Progenitor cell of endocrine pancreas (in vitro differentiated cells): ENCODE data around the gene HECTD4. TPM values are rescaled to one million over a fixed set of nuclear protein-coding genes. Genes with fewer than 3 reads are reported as not detected.

ENCODE experiments used
- DNase-seq: peaks from one replicate; pipeline ENCODE4 v3.0.0; 2021; ENCODE audit warnings: low spot score; ENCODE audit not compliant: unreplicated experiment
- H3K27ac Mint-ChIP-seq: 2 replicates; pipeline ENCODE4 v1.8.0; 2021; ENCODE audit warnings: mild to moderate bottlenecking, moderate library complexity, mixed read lengths
- H3K27me3 Mint-ChIP-seq: 2 replicates; pipeline ENCODE4 v1.8.0; 2021; ENCODE audit warnings: mixed read lengths
- H3K36me3 Mint-ChIP-seq: 2 replicates; pipeline ENCODE4 v1.8.0; 2022; ENCODE audit warnings: mixed read lengths; ENCODE audit not compliant: insufficient read depth
- H3K4me1 Mint-ChIP-seq: 2 replicates; pipeline ENCODE4 v1.8.0; 2021; ENCODE audit warnings: low read depth, mixed read lengths
- H3K4me3 Mint-ChIP-seq: 2 replicates; pipeline ENCODE4 v1.8.0; 2021; ENCODE audit warnings: low read depth, mild to moderate bottlenecking, moderate library complexity, mixed read lengths
- H3K9me3 Mint-ChIP-seq: 2 replicates; pipeline ENCODE4 v1.8.0; 2021; ENCODE audit warnings: low read depth, mixed read lengths
- total RNA-seq: library from RNA; stranded (reverse); gene quantifications from 2 replicates; pipeline ENCODE4 v1.2.1, GENCODE V29; 2021
- TF ChIP-seq, protein P1 (sequence below): fragments of 200-600 bp; sonication (generic); IDR thresholded peaks from one replicate; pipeline ENCODE4 v1.5.0; 2021; ENCODE audit warnings: antibody characterized with exemption, mild to moderate bottlenecking; ENCODE audit not compliant: unreplicated experiment

HECTD4 gene
- total RNA-seq, 1 donor from 2014 or later: 86.7 TPM

DNA sequence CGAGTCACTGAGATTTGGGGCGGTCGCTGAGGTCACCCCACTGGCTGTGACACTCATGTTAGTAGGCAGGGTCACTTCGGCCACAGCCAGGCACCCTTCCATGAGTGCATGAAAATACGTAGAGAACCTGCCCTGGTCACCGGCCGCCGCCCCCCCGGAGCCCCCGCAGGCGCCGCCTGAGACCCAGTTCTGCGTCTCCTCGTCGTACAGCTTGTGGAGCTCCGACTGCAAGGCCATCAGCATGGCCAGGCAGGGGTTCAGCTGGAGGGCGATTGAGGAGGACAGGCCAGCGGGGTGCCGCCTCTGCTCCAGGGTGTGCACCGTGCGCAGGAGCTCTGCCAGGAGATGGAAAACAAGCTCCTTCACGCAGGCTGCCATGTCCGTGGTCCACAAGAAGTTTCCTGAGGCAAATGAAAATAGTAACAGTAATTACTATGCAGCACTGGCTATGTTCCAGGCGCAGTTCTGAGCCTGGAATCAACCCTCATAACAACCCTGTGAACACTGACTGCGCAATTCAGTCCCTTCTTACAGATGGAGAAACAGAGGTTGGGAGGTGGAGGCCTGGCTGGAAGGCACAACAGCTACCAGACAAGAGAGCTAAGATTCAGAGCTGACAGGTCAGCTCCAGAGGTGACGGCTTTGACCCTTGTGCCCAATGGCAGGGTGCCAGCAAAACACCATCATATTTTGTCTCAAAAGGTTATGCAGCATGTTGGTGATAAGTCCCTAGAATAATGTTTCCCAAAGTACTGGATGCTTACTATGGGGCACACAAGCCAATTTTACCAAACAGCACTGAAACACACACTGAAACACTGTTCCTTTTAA is 196.9 kb downstream of the HECTD4 start:
- no peaks in the 10 kb centered on the region for H3K27me3 Mint-ChIP-seq
- no peak overlapping the region for H3K4me3 Mint-ChIP-seq
- peaks cover 16% of the 10 kb centered on the region for H3K36me3 Mint-ChIP-seq
- DNase-seq: no peak
- TF ChIP-seq, protein P1, sequence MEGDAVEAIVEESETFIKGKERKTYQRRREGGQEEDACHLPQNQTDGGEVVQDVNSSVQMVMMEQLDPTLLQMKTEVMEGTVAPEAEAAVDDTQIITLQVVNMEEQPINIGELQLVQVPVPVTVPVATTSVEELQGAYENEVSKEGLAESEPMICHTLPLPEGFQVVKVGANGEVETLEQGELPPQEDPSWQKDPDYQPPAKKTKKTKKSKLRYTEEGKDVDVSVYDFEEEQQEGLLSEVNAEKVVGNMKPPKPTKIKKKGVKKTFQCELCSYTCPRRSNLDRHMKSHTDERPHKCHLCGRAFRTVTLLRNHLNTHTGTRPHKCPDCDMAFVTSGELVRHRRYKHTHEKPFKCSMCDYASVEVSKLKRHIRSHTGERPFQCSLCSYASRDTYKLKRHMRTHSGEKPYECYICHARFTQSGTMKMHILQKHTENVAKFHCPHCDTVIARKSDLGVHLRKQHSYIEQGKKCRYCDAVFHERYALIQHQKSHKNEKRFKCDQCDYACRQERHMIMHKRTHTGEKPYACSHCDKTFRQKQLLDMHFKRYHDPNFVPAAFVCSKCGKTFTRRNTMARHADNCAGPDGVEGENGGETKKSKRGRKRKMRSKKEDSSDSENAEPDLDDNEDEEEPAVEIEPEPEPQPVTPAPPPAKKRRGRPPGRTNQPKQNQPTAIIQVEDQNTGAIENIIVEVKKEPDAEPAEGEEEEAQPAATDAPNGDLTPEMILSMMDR: no peak
- H3K4me1 Mint-ChIP-seq: no peaks in the 10 kb centered on the region
- no peaks in the 10 kb centered on the region for H3K9me3 Mint-ChIP-seq
- H3K27ac Mint-ChIP-seq: no peak overlapping the region

DNA sequence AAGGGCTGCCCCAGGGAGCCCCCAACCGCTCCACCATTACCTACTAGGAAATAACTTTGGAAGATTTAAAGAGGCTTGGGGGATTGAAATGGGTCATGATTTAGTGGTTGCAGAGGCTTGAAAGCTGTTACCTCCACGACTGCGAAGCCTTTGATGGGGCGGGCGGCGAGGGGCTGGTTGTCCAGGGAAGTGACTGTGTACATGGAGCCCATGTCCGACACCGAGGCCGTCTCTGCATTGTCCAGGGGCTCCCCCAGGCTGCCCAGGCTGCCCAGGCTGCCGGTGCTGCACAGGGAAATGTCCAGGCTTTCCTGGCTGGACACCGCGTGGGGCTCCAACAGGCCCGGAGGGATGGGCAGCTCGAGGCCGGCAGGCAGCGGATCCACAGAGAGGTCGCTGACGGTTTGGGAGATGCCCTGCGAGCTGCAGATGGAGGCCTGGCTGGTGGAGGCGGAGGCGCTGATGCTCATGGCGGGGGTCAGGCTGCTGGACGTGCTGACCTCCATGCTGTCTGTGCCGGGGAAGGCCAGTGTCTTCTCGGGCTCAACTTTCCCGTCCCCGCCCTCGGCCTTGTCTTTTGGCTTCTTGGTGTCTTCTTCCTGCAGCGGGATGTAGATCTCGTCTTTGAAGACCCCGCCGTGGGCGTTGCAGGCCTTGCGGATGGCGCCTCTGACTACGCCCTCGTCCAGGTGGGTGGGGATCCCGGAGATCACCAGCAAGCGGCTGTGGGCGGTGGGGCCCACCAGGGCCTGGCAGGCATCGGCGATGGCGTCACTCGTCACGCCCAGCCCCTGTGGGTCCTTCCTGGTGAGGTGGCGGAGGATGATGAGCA is 198.0 kb downstream of the HECTD4 start:
- H3K27me3 Mint-ChIP-seq: no peaks in the 10 kb centered on the region
- no peak overlapping the region for H3K27ac Mint-ChIP-seq
- H3K9me3 Mint-ChIP-seq: no peaks in the 10 kb centered on the region
- H3K4me1 Mint-ChIP-seq: no peaks in the 10 kb centered on the region
- no peak for DNase-seq
- peaks cover 11% of the 10 kb centered on the region for H3K36me3 Mint-ChIP-seq
- TF ChIP-seq, protein P1: no peak
- H3K4me3 Mint-ChIP-seq: no peak overlapping the region

DNA sequence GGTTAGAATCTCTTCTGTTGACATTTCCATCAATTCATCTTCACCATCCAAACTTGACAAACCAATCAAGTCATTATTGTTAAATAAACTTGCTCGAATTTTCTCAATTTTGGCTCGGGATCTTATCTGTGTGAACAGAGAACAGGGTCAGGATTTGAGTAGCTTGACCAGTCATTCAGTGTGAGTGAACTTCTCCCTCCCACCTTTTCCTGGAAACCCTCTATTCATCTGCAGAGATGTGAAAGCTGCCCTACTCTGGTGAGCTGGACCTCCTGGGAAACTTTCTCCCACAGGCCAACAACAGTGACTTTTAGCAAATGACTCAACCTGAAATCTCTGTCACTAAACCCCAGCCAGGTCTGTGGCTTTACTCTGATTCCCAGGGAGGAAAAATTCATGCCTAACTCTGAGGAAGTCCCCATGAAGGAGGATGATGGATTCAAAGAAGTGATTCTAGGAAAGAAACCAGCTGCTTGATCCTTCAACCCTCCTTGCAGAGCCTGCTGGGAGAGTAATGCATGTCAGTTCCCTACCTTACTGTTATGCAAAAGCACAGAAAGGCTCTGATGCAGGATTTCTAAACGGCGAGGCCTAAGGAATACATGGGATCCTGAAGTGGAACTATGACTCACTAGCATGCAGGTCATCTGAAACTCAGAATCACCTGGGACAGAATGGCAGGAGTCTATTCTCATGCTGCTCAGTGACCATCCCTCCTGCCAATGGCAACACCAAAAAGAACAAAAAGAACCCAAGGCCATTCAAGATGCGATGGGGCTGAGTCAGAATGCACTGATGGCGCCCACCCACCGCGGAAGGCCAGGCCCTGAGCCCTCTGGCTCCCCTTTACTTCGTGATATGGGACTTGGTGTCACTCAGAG is 198.8 kb downstream of the HECTD4 start:
- peaks cover 11% of the 10 kb centered on the region for H3K36me3 Mint-ChIP-seq
- no peaks in the 10 kb centered on the region for H3K4me1 Mint-ChIP-seq
- no peaks in the 10 kb centered on the region for H3K9me3 Mint-ChIP-seq
- H3K27me3 Mint-ChIP-seq: no peaks in the 10 kb centered on the region
- DNase-seq: no peak
- H3K27ac Mint-ChIP-seq: no peak overlapping the region
- TF ChIP-seq, protein P1: no peak
- no peak overlapping the region for H3K4me3 Mint-ChIP-seq

DNA sequence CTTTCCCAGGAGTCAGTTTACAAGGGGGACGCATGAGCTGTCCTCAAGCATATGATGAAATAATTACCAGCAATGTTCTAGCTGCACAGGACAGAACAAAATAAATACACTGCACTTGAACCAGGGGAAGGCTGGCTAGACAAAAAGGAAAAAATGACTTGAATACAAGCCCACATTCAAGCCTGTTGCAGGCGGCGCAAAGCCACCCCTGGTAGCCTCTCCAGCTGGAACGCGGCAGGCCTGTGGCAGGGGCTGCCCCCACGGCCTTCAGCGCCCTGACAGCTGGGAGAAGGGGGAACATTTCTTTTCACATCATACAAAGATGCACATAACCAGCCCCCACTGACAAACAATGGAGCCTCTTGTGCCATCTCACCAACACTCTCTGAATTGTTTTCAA is 199.7 kb downstream of the HECTD4 start:
- no peaks in the 10 kb centered on the region for H3K4me1 Mint-ChIP-seq
- TF ChIP-seq, protein P1: no peak
- H3K36me3 Mint-ChIP-seq: peaks cover 11% of the 10 kb centered on the region
- H3K27ac Mint-ChIP-seq: no peak overlapping the region
- no peaks in the 10 kb centered on the region for H3K9me3 Mint-ChIP-seq
- H3K4me3 Mint-ChIP-seq: no peak overlapping the region
- no peaks in the 10 kb centered on the region for H3K27me3 Mint-ChIP-seq
- DNase-seq: no peak

DNA sequence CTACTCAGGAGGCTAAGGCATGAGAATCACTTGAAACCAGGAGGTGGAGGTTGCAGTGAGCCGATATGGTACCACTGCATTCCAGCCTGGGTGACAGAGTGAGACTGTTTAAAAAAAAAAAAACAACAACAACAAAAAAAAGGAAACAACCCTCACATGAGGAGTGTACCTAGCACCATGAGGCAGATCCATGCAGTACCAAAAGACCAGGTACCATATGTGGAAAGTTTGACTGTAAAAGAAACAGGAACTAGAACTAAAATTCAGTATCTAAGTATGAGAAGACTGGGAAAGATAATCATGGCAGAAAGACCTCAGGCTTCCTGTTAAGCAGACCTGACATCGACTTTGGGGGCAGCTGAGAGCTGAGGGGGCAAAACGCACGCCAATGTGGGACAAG is 201.8 kb downstream of the HECTD4 start:
- Mint-ChIP-seq H3K27me3 (no peaks in the 10 kb centered on the region), H3K4me1 (no peaks in the 10 kb centered on the region), H3K9me3 (no peaks in the 10 kb centered on the region), H3K4me3 (no peak overlapping the region), H3K36me3 (peaks cover 21% of the 10 kb centered on the region), H3K27ac (no peak overlapping the region)
- DNase-seq: no peak
- TF ChIP-seq, protein P1: no peak
